Measurements from ENCODE around the gene TTC39C. TPM values are rescaled to one million over a fixed set of nuclear protein-coding genes. Genes with fewer than 3 reads are reported as not detected.

The TTC39C gene
- total RNA-seq, 1 donor from 2014 or later, result 30.1 TPM

DNA sequence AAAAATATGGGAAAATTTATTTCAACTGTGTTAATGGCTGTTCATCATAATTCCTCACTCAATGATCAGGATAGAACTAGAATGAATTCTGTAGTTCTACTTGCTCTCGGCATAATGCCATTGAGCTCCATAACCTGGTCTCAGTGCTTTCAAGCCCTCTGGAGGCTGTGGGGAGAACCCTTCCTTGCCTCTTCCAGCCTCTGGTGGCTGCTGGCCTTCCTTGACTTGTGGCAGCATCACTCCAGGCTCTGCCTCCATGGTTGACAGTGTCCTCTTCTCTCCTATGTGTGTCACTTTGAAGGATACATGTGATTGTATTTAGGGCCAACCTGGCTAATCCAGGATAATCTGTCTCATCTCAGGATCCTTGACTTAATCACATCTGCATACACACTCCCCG is 97.4 kb downstream of the TTC39C start:
- Mint-ChIP-seq H3K9me3 (ENCODE audit: low read depth) (no peaks in the 10 kb centered on the region), H3K4me3 (ENCODE audit: low read depth) (no peak overlapping the region), H3K27me3 (no peaks in the 10 kb centered on the region), H3K4me1 (ENCODE audit: low read depth) (peaks cover 39% of the 10 kb centered on the region), H3K27ac (peak overlapping the region; percentile 96), H3K36me3 (ENCODE audit: insufficient read depth) (peaks cover under 1% of the 10 kb centered on the region)
- DNase-seq (ENCODE audit: low spot score, unreplicated experiment), result no peak
- TF ChIP-seq, protein P1, sequence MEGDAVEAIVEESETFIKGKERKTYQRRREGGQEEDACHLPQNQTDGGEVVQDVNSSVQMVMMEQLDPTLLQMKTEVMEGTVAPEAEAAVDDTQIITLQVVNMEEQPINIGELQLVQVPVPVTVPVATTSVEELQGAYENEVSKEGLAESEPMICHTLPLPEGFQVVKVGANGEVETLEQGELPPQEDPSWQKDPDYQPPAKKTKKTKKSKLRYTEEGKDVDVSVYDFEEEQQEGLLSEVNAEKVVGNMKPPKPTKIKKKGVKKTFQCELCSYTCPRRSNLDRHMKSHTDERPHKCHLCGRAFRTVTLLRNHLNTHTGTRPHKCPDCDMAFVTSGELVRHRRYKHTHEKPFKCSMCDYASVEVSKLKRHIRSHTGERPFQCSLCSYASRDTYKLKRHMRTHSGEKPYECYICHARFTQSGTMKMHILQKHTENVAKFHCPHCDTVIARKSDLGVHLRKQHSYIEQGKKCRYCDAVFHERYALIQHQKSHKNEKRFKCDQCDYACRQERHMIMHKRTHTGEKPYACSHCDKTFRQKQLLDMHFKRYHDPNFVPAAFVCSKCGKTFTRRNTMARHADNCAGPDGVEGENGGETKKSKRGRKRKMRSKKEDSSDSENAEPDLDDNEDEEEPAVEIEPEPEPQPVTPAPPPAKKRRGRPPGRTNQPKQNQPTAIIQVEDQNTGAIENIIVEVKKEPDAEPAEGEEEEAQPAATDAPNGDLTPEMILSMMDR (IDR thresholded peaks at IDR 0.05; ENCODE audit: unreplicated experiment), result no peak

DNA sequence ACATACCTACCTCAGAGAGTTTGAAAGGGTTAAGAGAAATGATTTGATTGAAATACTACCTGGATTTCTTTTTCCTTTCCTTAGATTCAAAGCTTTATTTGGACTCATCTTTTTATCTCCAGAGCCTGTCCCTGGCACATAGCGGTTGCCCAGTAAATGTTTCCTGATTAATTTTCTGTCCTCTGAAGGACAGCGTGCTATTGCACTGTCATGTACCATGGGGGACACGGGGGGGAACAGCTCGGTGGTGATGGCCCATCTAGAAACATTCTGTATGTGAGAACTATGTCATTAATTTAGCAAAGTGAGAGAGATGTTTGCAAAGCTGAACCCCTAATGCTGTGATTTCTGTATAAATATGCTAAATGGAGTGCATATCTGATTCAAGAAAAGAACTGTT is 97.9 kb downstream of the TTC39C start:
- no peak for DNase-seq (ENCODE audit: low spot score, unreplicated experiment)
- H3K27ac Mint-ChIP-seq, result peak overlapping the region; percentile 96

DNA sequence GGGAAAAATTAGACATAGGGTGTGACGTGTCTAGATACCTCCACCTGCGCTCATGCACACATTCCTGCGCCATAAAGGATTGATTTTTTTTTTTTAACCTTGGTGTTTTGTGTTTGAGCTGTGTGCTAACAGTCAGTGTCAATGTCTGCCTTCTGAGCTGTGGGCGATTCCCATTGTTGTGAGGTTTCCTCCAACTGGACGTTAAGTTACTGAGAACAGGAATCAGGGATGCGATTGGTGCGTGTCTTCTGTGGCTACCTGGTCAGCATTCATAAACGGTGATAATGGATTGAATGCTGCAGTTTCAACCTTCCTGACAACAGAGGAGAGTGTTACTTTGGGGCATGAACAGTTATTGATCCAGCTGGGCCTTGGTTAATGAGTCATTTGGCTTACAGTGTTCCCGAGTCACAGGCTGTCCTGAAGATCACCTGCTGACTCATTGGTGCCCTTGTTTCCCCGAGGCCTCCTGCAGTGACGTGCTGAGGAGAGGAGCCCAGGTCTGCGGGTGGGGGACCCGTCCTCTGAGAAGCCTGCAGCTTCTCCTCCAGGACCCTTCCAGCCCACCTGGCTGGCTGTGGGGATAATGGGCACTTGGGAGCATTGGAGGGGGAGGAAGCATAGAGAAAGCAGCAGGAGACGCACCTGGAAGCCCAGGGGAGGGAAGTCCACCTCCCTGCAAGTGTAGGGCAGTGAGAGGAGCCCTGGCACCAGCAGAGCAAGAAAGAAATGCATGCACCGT is 98.5 kb downstream of the TTC39C start:
- peaks cover 37% of the 10 kb centered on the region for H3K4me1 Mint-ChIP-seq (ENCODE audit: low read depth)
- no peaks in the 10 kb centered on the region for H3K36me3 Mint-ChIP-seq (ENCODE audit: insufficient read depth)
- DNase-seq (ENCODE audit: low spot score, unreplicated experiment), result peak; percentile 43
- H3K27ac Mint-ChIP-seq, result peak overlapping the region; percentile 96
- no peaks in the 10 kb centered on the region for H3K9me3 Mint-ChIP-seq (ENCODE audit: low read depth)
- TF ChIP-seq, protein P1 (IDR thresholded peaks at IDR 0.05; ENCODE audit: unreplicated experiment), result no peak
- no peaks in the 10 kb centered on the region for H3K27me3 Mint-ChIP-seq
- H3K4me3 Mint-ChIP-seq (ENCODE audit: low read depth), result peak overlapping the region; percentile 54

More for the DNA sequence above, 97.9 kb downstream of the TTC39C start:
- peaks cover 39% of the 10 kb centered on the region for H3K4me1 Mint-ChIP-seq (ENCODE audit: low read depth)
- H3K36me3 Mint-ChIP-seq (ENCODE audit: insufficient read depth), result no peaks in the 10 kb centered on the region
- TF ChIP-seq, protein P1 (IDR thresholded peaks at IDR 0.05; ENCODE audit: unreplicated experiment), result no peak
- H3K9me3 Mint-ChIP-seq (ENCODE audit: low read depth), result no peaks in the 10 kb centered on the region
- no peak overlapping the region for H3K4me3 Mint-ChIP-seq (ENCODE audit: low read depth)
- no peaks in the 10 kb centered on the region for H3K27me3 Mint-ChIP-seq

DNA sequence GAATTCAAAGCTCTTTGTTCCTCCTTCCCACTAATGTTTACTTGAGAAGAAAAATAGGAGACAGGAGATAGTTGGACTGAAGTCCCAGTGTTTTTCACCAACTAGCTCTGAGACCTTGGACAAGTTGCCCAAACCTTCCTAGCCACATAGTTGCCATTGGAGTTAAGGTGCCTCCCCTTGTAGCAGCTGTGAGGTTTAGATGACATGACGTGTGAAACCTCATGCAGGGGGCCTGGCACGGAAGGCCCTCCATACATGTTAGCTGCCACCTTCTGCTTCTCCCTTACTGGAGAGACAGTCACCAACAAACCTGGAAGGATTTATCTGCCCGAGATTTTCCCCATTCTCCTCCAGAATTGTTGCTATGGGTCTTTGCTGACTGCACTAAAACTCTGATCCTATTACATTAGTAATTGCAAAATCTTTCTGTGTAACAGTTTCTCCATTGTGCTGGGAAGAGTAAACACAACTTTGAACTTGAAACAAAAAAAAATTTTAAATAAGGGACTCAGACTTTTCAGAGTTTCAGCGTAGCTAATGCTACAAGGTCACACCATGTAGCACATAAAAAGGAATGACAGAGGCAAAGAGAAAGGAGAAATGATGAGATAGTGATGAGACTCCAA is 100.5 kb downstream of the TTC39C start:
- H3K9me3 Mint-ChIP-seq (ENCODE audit: low read depth), result no peaks in the 10 kb centered on the region
- H3K4me3 Mint-ChIP-seq (ENCODE audit: low read depth), result no peak overlapping the region
- TF ChIP-seq, protein P1 (IDR thresholded peaks at IDR 0.05; ENCODE audit: unreplicated experiment), result no peak
- H3K27me3 Mint-ChIP-seq, result no peaks in the 10 kb centered on the region
- no peak overlapping the region for H3K27ac Mint-ChIP-seq
- peaks cover 3% of the 10 kb centered on the region for H3K36me3 Mint-ChIP-seq (ENCODE audit: insufficient read depth)
- peaks cover 35% of the 10 kb centered on the region for H3K4me1 Mint-ChIP-seq (ENCODE audit: low read depth)
- no peak for DNase-seq (ENCODE audit: low spot score, unreplicated experiment)

- no peaks in the 10 kb centered on the region for H3K27me3 Mint-ChIP-seq
- peaks cover 6% of the 10 kb centered on the region for H3K36me3 Mint-ChIP-seq (ENCODE audit: insufficient read depth)
- no peak overlapping the region for H3K27ac Mint-ChIP-seq
- no peaks in the 10 kb centered on the region for H3K9me3 Mint-ChIP-seq (ENCODE audit: low read depth)
- peaks cover 35% of the 10 kb centered on the region for H3K4me1 Mint-ChIP-seq (ENCODE audit: low read depth)
- TF ChIP-seq, protein P1 (IDR thresholded peaks at IDR 0.05; ENCODE audit: unreplicated experiment), result no peak
- no peak overlapping the region for H3K4me3 Mint-ChIP-seq (ENCODE audit: low read depth)
- DNase-seq (ENCODE audit: low spot score, unreplicated experiment), result no peak
Measured at GRCh38 chr18:24115628-24116027, 101.1 kb downstream of the TTC39C start.

Measured in progenitor cell of endocrine pancreas (in vitro differentiated cells).